Neural progenitor cell (in vitro differentiated cells): ENCODE data around the gene SMG9.

ENCODE experiments used
- CTCF ChIP-seq: fragments of 200-600 bp; sonication (generic); IDR thresholded peaks from 2 replicates; pipeline ENCODE4 v1.5.1; 2017; ENCODE audit warnings: antibody characterized with exemption, mild to moderate bottlenecking
- EZH2 ChIP-seq: fragments of 200-600 bp; sonication (generic); IDR thresholded peaks from 2 replicates; pipeline ENCODE4 v1.6.1; 2017; ENCODE audit warnings: antibody characterized with exemption, mild to moderate bottlenecking, moderate library complexity
- EZH2phosphoT487 ChIP-seq: fragments of 200-600 bp; sonication (generic); IDR thresholded peaks from 2 replicates; pipeline ENCODE4 v1.6.1; 2017; ENCODE audit warnings: antibody characterized with exemption

- no peak for TF ChIP-seq CTCF
- TF ChIP-seq EZH2: no peak
- no peak for TF ChIP-seq EZH2phosphoT487
These were observed 49.7 kb upstream of the SMG9 start for GRCh38 chr19:43804432-43804831.
